GM18505 (cell line): ENCODE results near the gene LCN10.
"Not testable (repeated sequence)": the region's sequence is repeated elsewhere in the genome, so short reads cannot be mapped to it uniquely, and the experiment has no call there.

ENCODE experiments used
- ATAC-seq: cut with Tn5 transposase; IDR thresholded peaks from one replicate; pipeline ENCODE4 v1.9.1; 2021; ENCODE audit not compliant: unreplicated experiment
- POLR2A ChIP-seq: IDR thresholded peaks from 4 replicates; pipeline ENCODE4 v1.6.1; 2011; ENCODE audit warnings: borderline replicate concordance; ENCODE audit not compliant: insufficient read depth, insufficient read length; ENCODE audit errors: extremely low read depth

LCN10 gene

GRCh38 chr9:136762221-136762691, 19.5 kb upstream of the LCN10 start:
- TF ChIP-seq POLR2A, result no peak
- no peak for ATAC-seq

GRCh38 chr9:136761545-136761981, 18.8 kb upstream of the LCN10 start:
- no peak for ATAC-seq
- no peak for TF ChIP-seq POLR2A

GRCh38 chr9:136760834-136761544, 18.2 kb upstream of the LCN10 start:
- ATAC-seq, result not testable (repeated sequence)

GRCh38 chr9:136760424-136760823, 17.7 kb upstream of the LCN10 start:
- no peak for ATAC-seq
- TF ChIP-seq POLR2A, result no peak

GRCh38 chr9:136759436-136760325, 16.9 kb upstream of the LCN10 start:
- no peak for TF ChIP-seq POLR2A
- no peak for ATAC-seq

GRCh38 chr9:136759001-136759400, 16.3 kb upstream of the LCN10 start:
- TF ChIP-seq POLR2A, result no peak
- no peak for ATAC-seq

- no peak for TF ChIP-seq POLR2A
- ATAC-seq, result no peak
Observed at GRCh38 chr9:136757751-136758140, 15.0 kb upstream of the LCN10 start.

GRCh38 chr9:136757328-136757727, 14.6 kb upstream of the LCN10 start:
- no peak for TF ChIP-seq POLR2A
- ATAC-seq, result no peak

GRCh38 chr9:136756836-136757235, 14.1 kb upstream of the LCN10 start:
- no peak for ATAC-seq
- TF ChIP-seq POLR2A, result no peak

GRCh38 chr9:136756134-136756438, 13.3 kb upstream of the LCN10 start:
- TF ChIP-seq POLR2A, result no peak
- ATAC-seq, result no peak

GRCh38 chr9:136755302-136756133, 12.8 kb upstream of the LCN10 start:
- not testable (repeated sequence) for ATAC-seq

- ATAC-seq, result no peak
- no peak for TF ChIP-seq POLR2A
Observed at GRCh38 chr9:136754626-136755301, 12.0 kb upstream of the LCN10 start.

GRCh38 chr9:136754059-136754572, 11.4 kb upstream of the LCN10 start:
- no peak for ATAC-seq

More at GRCh38 chr9:136754059-136754572, 11.4 kb upstream of the LCN10 start:
- no peak for TF ChIP-seq POLR2A
